Epithelial cell of esophagus (primary cell): ENCODE measurements around the gene CAMSAP1.

ENCODE experiments used
- DNase-seq: peaks from one replicate; pipeline ENCODE4 v3.0.0; 2010; ENCODE audit warnings: low read depth
- H3K4me3 ChIP-seq: 2 replicates; pipeline ENCODE4 v1.5.1; 2011; ENCODE audit warnings: mild to moderate bottlenecking, low read length, control low read depth
- CTCF ChIP-seq: IDR thresholded peaks from 2 replicates; pipeline ENCODE4 v1.5.1; 2011; ENCODE audit warnings: low read depth, mild to moderate bottlenecking, low read length, control low read depth, inconsistent platforms; ENCODE audit not compliant: insufficient read depth; ENCODE audit errors: missing control alignments

The CAMSAP1 gene

GRCh38 chr9:135780626-135781025 is 126.7 kb downstream of the CAMSAP1 start:
- no peak for DNase-seq
- no peak overlapping the region for H3K4me3 ChIP-seq
- TF ChIP-seq CTCF, result no peak

- DNase-seq, result no peak
- no peak overlapping the region for H3K4me3 ChIP-seq
- no peak for TF ChIP-seq CTCF
Measured at GRCh38 chr9:135780086-135780485, 127.3 kb downstream of the CAMSAP1 start.

GRCh38 chr9:135779571-135779970 is 127.8 kb downstream of the CAMSAP1 start:
- no peak for TF ChIP-seq CTCF
- no peak for DNase-seq
- H3K4me3 ChIP-seq, result no peak overlapping the region

- H3K4me3 ChIP-seq, result no peak overlapping the region
- no peak for TF ChIP-seq CTCF
- DNase-seq, result no peak
Measured at GRCh38 chr9:135778421-135778820, 128.9 kb downstream of the CAMSAP1 start.

GRCh38 chr9:135777623-135778177 is 129.6 kb downstream of the CAMSAP1 start:
- TF ChIP-seq CTCF, result no peak
- no peak overlapping the region for H3K4me3 ChIP-seq
- DNase-seq, result no peak

- no peak for DNase-seq
- no peak for TF ChIP-seq CTCF
Measured at GRCh38 chr9:135776893-135777622, 130.3 kb downstream of the CAMSAP1 start.

GRCh38 chr9:135775911-135776310 is 131.4 kb downstream of the CAMSAP1 start:
- no peak for DNase-seq
- H3K4me3 ChIP-seq, result no peak overlapping the region
- no peak for TF ChIP-seq CTCF

More at GRCh38 chr9:135776893-135777622, 130.3 kb downstream of the CAMSAP1 start:
- H3K4me3 ChIP-seq, result no peak overlapping the region
